Chondrocyte (in vitro differentiated cells): ENCODE measurements around the gene AASDH. TPM values are rescaled to one million over a fixed set of nuclear protein-coding genes. Genes with fewer than 3 reads are reported as not detected.
A peak's percentile ranks its signal among the peaks of the same experiment; 100 is the strongest.

Experiments
- DNase-seq: peaks from one replicate; pipeline ENCODE4 v3.0.0; 2021; ENCODE audit warnings: mixed read lengths, low spot score
- H3K27ac Mint-ChIP-seq: one replicate; pipeline ENCODE4 v1.8.0; 2021; ENCODE audit warnings: mild to moderate bottlenecking, moderate library complexity, mixed read lengths; ENCODE audit not compliant: unreplicated experiment
- H3K27me3 Mint-ChIP-seq: 2 replicates; pipeline ENCODE4 v1.8.0; 2021; ENCODE audit warnings: low read depth, mixed read lengths
- H3K36me3 Mint-ChIP-seq: 2 replicates; pipeline ENCODE4 v1.8.0; 2021; ENCODE audit warnings: low read depth, mixed read lengths
- H3K4me1 Mint-ChIP-seq: 2 replicates; pipeline ENCODE4 v1.8.0; 2021; ENCODE audit warnings: low read depth, mild to moderate bottlenecking, mixed read lengths
- H3K4me3 Mint-ChIP-seq: one replicate; pipeline ENCODE4 v1.8.0; 2021; ENCODE audit warnings: mild to moderate bottlenecking, moderate library complexity, mixed read lengths; ENCODE audit not compliant: unreplicated experiment
- H3K9me3 Mint-ChIP-seq: 2 replicates; pipeline ENCODE4 v1.8.0; 2021; ENCODE audit warnings: low read depth, mixed read lengths
- total RNA-seq: library from RNA; stranded (reverse); gene quantifications from 3 replicates; pipeline ENCODE4 v1.2.1, GENCODE V29; 2021
- TF ChIP-seq, protein P1 (sequence below): fragments of 200-600 bp; sonication (generic); IDR thresholded peaks from 2 replicates; pipeline ENCODE4 v1.5.0; 2021; ENCODE audit warnings: antibody characterized with exemption, mild to moderate bottlenecking, moderate library complexity

Gene AASDH
- total RNA-seq, 1 donor from 2014 or later = 7.9 TPM

DNA sequence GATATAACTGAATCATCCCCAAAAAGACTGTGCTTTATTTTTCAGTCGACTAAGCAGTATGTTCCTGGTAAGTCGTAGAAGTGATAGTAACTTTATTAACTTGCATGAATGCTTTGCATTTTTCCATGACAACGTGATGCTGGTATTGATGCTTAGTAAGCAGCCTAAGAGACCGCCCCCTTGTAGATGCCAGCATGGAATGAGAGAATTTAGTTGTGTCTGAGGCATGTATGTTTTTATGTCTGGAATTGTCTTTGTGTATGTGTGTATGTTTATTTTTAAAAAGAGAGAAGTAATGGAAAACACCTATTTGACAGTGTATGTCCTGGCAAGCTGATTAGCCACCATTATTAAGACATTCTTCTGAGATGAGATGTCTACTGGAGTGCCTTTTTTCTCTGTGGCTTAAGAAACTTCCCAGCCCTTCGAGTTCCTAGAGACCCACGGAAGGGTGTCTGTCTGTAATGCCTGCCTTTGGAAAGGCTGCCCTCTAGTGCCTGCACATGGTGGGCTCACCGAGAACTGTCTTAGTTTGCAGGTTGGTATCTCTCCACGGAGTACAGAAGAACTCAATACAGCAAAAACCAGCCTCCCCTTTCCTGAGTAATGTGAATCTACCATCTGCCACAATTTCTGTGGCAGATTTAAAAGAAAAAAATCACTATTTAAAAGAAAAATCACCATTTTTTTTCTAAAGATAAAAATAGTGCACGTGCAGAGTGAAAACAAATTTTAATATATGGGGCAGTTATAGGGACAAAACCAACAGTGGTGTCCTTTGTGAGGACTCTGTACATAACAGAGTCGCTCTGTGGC is 85.9 kb downstream of the AASDH start:
- TF ChIP-seq, protein P1, sequence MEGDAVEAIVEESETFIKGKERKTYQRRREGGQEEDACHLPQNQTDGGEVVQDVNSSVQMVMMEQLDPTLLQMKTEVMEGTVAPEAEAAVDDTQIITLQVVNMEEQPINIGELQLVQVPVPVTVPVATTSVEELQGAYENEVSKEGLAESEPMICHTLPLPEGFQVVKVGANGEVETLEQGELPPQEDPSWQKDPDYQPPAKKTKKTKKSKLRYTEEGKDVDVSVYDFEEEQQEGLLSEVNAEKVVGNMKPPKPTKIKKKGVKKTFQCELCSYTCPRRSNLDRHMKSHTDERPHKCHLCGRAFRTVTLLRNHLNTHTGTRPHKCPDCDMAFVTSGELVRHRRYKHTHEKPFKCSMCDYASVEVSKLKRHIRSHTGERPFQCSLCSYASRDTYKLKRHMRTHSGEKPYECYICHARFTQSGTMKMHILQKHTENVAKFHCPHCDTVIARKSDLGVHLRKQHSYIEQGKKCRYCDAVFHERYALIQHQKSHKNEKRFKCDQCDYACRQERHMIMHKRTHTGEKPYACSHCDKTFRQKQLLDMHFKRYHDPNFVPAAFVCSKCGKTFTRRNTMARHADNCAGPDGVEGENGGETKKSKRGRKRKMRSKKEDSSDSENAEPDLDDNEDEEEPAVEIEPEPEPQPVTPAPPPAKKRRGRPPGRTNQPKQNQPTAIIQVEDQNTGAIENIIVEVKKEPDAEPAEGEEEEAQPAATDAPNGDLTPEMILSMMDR = peak; percentile 97
- DNase-seq = no peak
- Mint-ChIP-seq H3K4me3 (peak overlapping the region; percentile 27), H3K36me3 (peaks cover 1% of the 10 kb centered on the region), H3K9me3 (no peaks in the 10 kb centered on the region), H3K27me3 (no peaks in the 10 kb centered on the region), H3K27ac (peak overlapping the region; percentile 87), H3K4me1 (peaks cover 26% of the 10 kb centered on the region)

- Mint-ChIP-seq H3K9me3 (no peaks in the 10 kb centered on the region), H3K4me1 (peaks cover 16% of the 10 kb centered on the region), H3K4me3 (no peak overlapping the region), H3K27me3 (no peaks in the 10 kb centered on the region), H3K36me3 (peaks cover 1% of the 10 kb centered on the region), H3K27ac (no peak overlapping the region)
- TF ChIP-seq, protein P1 = no peak
- no peak for DNase-seq
Observed at GRCh38 chr4:56298236-56298635, 89.1 kb downstream of the AASDH start.

- H3K36me3 Mint-ChIP-seq = peaks cover 1% of the 10 kb centered on the region
- H3K4me3 Mint-ChIP-seq = no peak overlapping the region
- peaks cover 16% of the 10 kb centered on the region for H3K4me1 Mint-ChIP-seq
- peaks cover 4% of the 10 kb centered on the region for H3K9me3 Mint-ChIP-seq
- no peak overlapping the region for H3K27ac Mint-ChIP-seq
- no peak for DNase-seq
- H3K27me3 Mint-ChIP-seq = no peaks in the 10 kb centered on the region
- TF ChIP-seq, protein P1 = no peak
Observed at GRCh38 chr4:56297776-56298175, 89.5 kb downstream of the AASDH start.

DNA sequence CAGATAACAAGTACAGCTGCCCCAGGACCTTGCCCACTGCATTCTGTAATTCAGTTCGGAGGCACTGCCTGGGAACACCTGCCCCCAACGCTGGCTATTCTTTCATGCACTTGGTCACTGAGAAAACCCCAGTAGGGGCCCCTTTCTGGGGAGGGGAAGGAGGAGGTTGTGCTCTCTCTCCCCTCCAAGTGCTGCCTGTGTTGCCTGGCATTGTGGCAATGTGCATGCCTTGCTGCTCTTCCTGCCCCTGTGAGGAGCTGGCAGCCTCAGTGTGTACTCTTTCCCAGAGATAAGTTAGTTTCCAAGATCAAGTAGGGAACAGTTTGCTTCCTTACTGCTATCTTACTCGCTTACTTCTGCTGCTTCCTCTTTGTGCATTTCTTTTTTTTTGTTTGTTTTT is 90.8 kb downstream of the AASDH start:
- no peak for DNase-seq
- TF ChIP-seq, protein P1 = no peak
- Mint-ChIP-seq H3K27ac (no peak overlapping the region), H3K4me3 (no peak overlapping the region), H3K27me3 (no peaks in the 10 kb centered on the region), H3K9me3 (peaks cover 9% of the 10 kb centered on the region), H3K4me1 (peaks cover 11% of the 10 kb centered on the region), H3K36me3 (peaks cover 1% of the 10 kb centered on the region)

- Mint-ChIP-seq H3K4me1 (no peaks in the 10 kb centered on the region), H3K27ac (no peak overlapping the region), H3K36me3 (no peaks in the 10 kb centered on the region), H3K4me3 (no peak overlapping the region), H3K9me3 (peaks cover 9% of the 10 kb centered on the region), H3K27me3 (no peaks in the 10 kb centered on the region)
- TF ChIP-seq, protein P1 = no peak
- no peak for DNase-seq
Observed at GRCh38 chr4:56293121-56293520, 94.2 kb downstream of the AASDH start.
